Thyroid gland (tissue), 4 donors: ENCODE results near the gene NCKAP5.

Source experiments
- CTCF ChIP-seq, 6 experiments: fragments of 200-600 bp in 3 of 6; fragments of 450-650 bp in 3 of 6; sonication (generic) in 3 of 6; IDR thresholded peaks; one replicate each; pipeline ENCODE4 v1.5.1; 2016 to 2019; ENCODE audit warnings: antibody characterized with exemption in 6 of 6, mild to moderate bottlenecking in 2 of 6, inconsistent platforms in 1 of 6, moderate library complexity in 1 of 6
- POLR2A ChIP-seq, 2 donors: fragments of 450-650 bp; IDR thresholded peaks; one replicate each; pipeline ENCODE4 v1.6.1; 2017; ENCODE audit warnings: antibody characterized with exemption in 2 of 2, mild to moderate bottlenecking in 2 of 2, moderate library complexity in 1 of 2

GRCh38 chr2:132656266-132656975 lies 911.8 kb downstream of the NCKAP5 start:
- TF ChIP-seq CTCF (IDR thresholded peaks at IDR 0.05) (no peak), POLR2A (IDR thresholded peaks at IDR 0.05) (no peak)
